ENCODE measurements around the gene NLRP3.

Gene NLRP3

DNA sequence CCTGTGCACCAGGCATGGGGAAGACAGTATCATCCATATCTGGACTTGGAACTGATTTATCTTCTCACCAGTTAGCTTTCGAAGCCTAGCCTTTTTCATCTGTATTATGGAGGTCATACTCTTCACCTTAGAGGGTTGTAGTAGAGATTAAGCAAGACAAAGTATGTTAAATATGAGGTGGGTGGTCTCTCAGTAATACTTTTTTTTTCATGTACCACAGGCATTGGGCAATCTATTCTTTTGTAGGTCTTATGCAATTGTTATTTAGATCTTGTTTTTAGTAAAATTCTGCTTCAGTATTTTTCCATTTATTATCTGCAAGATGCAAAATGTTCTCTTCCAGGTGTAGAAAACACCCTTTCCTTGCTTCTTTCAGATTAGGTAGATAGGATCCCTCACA is 77.1 kb downstream of the NLRP3 start:
- TF ChIP-seq, protein P1, sequence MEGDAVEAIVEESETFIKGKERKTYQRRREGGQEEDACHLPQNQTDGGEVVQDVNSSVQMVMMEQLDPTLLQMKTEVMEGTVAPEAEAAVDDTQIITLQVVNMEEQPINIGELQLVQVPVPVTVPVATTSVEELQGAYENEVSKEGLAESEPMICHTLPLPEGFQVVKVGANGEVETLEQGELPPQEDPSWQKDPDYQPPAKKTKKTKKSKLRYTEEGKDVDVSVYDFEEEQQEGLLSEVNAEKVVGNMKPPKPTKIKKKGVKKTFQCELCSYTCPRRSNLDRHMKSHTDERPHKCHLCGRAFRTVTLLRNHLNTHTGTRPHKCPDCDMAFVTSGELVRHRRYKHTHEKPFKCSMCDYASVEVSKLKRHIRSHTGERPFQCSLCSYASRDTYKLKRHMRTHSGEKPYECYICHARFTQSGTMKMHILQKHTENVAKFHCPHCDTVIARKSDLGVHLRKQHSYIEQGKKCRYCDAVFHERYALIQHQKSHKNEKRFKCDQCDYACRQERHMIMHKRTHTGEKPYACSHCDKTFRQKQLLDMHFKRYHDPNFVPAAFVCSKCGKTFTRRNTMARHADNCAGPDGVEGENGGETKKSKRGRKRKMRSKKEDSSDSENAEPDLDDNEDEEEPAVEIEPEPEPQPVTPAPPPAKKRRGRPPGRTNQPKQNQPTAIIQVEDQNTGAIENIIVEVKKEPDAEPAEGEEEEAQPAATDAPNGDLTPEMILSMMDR (IDR thresholded peaks at IDR 0.05; ENCODE audit: low read depth, low read length), result no peak
- H3K4me3 ChIP-seq (ENCODE audit: low read depth, low read length), result no peak overlapping the region
- H3K27me3 ChIP-seq (ENCODE audit: insufficient read depth, low read depth, severe bottlenecking), result peaks cover 81% of the 10 kb centered on the region
- no peaks in the 10 kb centered on the region for H3K9me3 ChIP-seq (ENCODE audit: severe bottlenecking)
- DNase-seq, result no peak
- H3K36me3 ChIP-seq, result no peaks in the 10 kb centered on the region
- H3K27ac ChIP-seq, result no peak overlapping the region

DNA sequence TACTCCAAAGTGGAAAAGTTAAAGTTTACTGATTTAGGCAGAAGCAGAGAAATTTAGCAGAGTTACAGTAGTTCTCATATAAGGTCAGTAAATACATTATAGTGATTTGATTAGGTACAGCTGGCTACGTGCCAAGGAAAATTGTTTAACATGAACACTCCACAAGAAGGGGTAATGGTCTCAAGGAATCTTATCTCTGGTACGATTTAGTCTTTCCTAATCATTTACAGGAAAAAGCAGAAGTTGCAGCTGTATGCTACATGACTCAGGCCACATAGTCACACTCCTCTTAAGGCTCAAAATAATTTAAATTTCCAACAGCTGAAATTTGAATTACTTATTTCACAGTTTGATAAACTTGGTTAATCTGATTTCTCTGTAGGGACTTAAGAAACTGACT is 78.8 kb downstream of the NLRP3 start:
- H3K36me3 ChIP-seq, result no peaks in the 10 kb centered on the region
- H3K27me3 ChIP-seq (ENCODE audit: insufficient read depth, low read depth, severe bottlenecking), result peaks cover 76% of the 10 kb centered on the region
- TF ChIP-seq, protein P1 (IDR thresholded peaks at IDR 0.05; ENCODE audit: low read depth, low read length), result no peak
- no peak overlapping the region for H3K4me3 ChIP-seq (ENCODE audit: low read depth, low read length)
- no peaks in the 10 kb centered on the region for H3K9me3 ChIP-seq (ENCODE audit: severe bottlenecking)
- DNase-seq, result no peak
- no peak overlapping the region for H3K27ac ChIP-seq

DNA sequence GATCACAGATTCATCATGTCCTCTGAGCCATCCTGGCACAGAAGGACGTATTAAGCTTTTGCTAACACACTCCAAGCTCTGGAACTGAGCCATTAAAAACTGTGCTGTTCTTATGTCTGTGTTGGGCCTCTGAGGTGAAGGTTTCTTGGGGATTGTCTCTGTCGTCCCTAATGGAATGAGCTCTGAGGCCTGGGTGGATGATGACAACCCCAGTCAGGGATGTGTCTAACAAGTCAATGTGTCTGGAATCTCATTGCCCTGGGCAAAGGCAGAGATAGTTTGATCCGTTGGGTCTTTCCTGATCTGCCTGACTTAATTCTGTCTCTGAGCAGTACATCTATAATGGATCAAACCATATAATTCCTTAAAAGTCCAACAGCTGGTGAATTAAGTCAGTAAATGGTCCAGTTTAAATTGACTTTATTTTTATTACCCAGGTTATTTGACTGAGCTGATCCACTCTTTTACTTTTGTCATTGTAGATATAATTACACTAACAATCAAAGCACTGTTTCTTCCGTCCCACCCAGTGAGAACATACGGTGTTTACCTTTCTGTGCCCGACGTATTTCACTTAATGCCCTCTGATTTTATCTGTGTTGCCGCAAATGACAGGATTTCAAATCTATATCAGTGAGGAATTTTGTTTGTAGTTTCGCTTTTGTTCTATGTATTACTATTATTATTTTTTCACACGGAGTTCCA is 80.8 kb downstream of the NLRP3 start:
- H3K27ac ChIP-seq, result no peak overlapping the region
- DNase-seq, result no peak
- TF ChIP-seq, protein P1 (IDR thresholded peaks at IDR 0.05; ENCODE audit: low read depth, low read length), result no peak
- H3K36me3 ChIP-seq, result no peaks in the 10 kb centered on the region
- peaks cover 60% of the 10 kb centered on the region for H3K27me3 ChIP-seq (ENCODE audit: insufficient read depth, low read depth, severe bottlenecking)
- no peak overlapping the region for H3K4me3 ChIP-seq (ENCODE audit: low read depth, low read length)
- H3K9me3 ChIP-seq (ENCODE audit: severe bottlenecking), result no peaks in the 10 kb centered on the region

Measured in WERI-Rb-1 (cell line).